ENCODE measurements around the gene DYRK3.

DNA sequence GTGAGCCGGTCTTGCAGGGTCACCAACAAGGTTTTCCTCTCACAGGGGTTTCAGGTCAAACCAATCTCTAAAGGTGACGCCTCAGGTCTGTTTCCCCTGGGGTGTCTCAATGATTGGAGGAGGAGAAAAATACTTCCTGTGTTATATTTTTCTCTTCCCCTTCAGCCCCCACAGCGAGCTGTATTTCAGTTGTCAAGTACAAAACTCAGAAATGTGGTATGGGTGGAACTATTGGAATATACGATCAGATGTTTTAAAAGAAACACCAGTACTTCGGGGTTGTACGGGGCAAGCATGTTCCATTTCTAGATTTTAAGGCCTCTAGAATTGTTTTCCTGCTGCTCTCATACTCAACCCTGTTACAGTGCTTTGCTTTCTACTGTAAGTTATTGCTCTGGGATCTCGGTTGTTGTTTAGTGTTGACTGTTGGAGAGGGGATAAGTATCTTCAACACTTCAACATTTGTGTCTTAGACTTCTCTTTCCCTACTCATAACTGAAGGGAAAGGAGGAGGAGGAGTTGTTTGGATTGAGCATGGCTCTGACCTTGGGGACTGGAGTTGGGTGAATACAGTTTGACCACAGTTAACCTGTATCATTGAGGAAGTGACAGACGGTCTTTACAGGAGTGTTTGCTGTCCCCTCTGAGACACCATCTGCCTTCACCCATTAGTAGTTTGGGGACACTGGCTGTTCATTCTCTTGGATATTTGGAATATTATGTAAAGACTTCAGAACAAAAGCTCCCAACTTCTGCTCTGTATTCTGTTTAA is 51.3 kb downstream of the DYRK3 start:
- TF ChIP-seq EZH2 (IDR thresholded peaks at IDR 0.05; ENCODE audit: insufficient read depth, poor library complexity, severe bottlenecking) (no peak), EZH2phosphoT487 (IDR thresholded peaks at IDR 0.05; ENCODE audit: insufficient read depth, low read depth) (no peak)
